ENCODE results near the gene WBP1L. TPM values are rescaled to one million over a fixed set of nuclear protein-coding genes. Genes with fewer than 3 reads are reported as not detected.

Gene WBP1L
- total and polyA plus RNA-seq, 2 of the 13 experiments (the other 11 are each of a cell fraction or from before 2014, with no cell fraction given): 8.3 to 12.3 TPM

DNA sequence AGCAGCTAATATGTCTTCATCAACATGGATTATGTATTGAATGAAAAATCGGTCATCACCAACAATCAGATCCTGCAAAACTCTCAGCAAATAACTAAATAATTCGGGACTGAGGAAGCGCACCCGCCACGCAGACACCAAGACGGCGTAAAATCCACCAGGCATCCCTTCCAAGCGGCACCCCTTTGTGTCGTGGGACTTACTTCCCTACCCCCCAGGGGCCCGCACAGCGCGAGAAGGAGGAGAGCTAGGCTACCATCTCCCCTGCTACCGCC lies 30.3 kb upstream of the WBP1L start (continued):
- TF ChIP-seq, protein P1, sequence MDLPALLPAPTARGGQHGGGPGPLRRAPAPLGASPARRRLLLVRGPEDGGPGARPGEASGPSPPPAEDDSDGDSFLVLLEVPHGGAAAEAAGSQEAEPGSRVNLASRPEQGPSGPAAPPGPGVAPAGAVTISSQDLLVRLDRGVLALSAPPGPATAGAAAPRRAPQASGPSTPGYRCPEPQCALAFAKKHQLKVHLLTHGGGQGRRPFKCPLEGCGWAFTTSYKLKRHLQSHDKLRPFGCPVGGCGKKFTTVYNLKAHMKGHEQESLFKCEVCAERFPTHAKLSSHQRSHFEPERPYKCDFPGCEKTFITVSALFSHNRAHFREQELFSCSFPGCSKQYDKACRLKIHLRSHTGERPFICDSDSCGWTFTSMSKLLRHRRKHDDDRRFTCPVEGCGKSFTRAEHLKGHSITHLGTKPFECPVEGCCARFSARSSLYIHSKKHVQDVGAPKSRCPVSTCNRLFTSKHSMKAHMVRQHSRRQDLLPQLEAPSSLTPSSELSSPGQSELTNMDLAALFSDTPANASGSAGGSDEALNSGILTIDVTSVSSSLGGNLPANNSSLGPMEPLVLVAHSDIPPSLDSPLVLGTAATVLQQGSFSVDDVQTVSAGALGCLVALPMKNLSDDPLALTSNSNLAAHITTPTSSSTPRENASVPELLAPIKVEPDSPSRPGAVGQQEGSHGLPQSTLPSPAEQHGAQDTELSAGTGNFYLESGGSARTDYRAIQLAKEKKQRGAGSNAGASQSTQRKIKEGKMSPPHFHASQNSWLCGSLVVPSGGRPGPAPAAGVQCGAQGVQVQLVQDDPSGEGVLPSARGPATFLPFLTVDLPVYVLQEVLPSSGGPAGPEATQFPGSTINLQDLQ (CRISPR knock-in tag; IDR thresholded peaks at IDR 0.05): no peak
- TF ChIP-seq ZSCAN30 (CRISPR knock-in tag; IDR thresholded peaks at IDR 0.05): 0 out of 2 replicates have a peak, but pooled peaks have one; percentile 65
- TF ChIP-seq KMT2A (CRISPR knock-in tag; IDR thresholded peaks at IDR 0.05): peak; percentile 68; the same call in 1 of the 2 replicates
- TF ChIP-seq, protein P2, sequence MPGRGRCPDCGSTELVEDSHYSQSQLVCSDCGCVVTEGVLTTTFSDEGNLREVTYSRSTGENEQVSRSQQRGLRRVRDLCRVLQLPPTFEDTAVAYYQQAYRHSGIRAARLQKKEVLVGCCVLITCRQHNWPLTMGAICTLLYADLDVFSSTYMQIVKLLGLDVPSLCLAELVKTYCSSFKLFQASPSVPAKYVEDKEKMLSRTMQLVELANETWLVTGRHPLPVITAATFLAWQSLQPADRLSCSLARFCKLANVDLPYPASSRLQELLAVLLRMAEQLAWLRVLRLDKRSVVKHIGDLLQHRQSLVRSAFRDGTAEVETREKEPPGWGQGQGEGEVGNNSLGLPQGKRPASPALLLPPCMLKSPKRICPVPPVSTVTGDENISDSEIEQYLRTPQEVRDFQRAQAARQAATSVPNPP (CRISPR knock-in tag; IDR thresholded peaks at IDR 0.05): 0 out of 2 replicates have a peak, but pooled peaks have one; percentile 39
- TF ChIP-seq SMYD3 (CRISPR knock-in tag; IDR thresholded peaks at IDR 0.05): 0 out of 2 replicates have a peak, but pooled peaks have one; percentile 43
- TF ChIP-seq, protein P3, sequence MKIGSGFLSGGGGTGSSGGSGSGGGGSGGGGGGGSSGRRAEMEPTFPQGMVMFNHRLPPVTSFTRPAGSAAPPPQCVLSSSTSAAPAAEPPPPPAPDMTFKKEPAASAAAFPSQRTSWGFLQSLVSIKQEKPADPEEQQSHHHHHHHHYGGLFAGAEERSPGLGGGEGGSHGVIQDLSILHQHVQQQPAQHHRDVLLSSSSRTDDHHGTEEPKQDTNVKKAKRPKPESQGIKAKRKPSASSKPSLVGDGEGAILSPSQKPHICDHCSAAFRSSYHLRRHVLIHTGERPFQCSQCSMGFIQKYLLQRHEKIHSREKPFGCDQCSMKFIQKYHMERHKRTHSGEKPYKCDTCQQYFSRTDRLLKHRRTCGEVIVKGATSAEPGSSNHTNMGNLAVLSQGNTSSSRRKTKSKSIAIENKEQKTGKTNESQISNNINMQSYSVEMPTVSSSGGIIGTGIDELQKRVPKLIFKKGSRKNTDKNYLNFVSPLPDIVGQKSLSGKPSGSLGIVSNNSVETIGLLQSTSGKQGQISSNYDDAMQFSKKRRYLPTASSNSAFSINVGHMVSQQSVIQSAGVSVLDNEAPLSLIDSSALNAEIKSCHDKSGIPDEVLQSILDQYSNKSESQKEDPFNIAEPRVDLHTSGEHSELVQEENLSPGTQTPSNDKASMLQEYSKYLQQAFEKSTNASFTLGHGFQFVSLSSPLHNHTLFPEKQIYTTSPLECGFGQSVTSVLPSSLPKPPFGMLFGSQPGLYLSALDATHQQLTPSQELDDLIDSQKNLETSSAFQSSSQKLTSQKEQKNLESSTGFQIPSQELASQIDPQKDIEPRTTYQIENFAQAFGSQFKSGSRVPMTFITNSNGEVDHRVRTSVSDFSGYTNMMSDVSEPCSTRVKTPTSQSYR (CRISPR knock-in tag; IDR thresholded peaks at IDR 0.05; ENCODE audit: borderline replicate concordance): peak; percentile 14; the same call in 1 of the 2 replicates
- no peak for TF ChIP-seq ZNF629 (CRISPR knock-in tag; conservative IDR thresholded peaks at IDR 0.05)
- TF ChIP-seq ZNF331 (CRISPR knock-in tag; IDR thresholded peaks at IDR 0.05): 0 out of 2 replicates have a peak, but pooled peaks have one; percentile 10
- peak; percentile 20; the same call in 1 of the 2 replicates for TF ChIP-seq KDM5A (IDR thresholded peaks at IDR 0.05; ENCODE audit: borderline replicate concordance, low read length)
- no peak for TF ChIP-seq RBM39 (IDR thresholded peaks at IDR 0.05; ENCODE audit: low read depth, low read length, poor library complexity, severe bottlenecking)
- TF ChIP-seq, protein P4, sequence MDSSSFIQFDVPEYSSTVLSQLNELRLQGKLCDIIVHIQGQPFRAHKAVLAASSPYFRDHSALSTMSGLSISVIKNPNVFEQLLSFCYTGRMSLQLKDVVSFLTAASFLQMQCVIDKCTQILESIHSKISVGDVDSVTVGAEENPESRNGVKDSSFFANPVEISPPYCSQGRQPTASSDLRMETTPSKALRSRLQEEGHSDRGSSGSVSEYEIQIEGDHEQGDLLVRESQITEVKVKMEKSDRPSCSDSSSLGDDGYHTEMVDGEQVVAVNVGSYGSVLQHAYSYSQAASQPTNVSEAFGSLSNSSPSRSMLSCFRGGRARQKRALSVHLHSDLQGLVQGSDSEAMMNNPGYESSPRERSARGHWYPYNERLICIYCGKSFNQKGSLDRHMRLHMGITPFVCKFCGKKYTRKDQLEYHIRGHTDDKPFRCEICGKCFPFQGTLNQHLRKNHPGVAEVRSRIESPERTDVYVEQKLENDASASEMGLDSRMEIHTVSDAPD (CRISPR knock-in tag; IDR thresholded peaks at IDR 0.05): 0 out of 2 replicates have a peak, but pooled peaks have one; percentile 32
- TF ChIP-seq GABPB1 (CRISPR knock-in tag; IDR thresholded peaks at IDR 0.05): no peak
- TF ChIP-seq, protein P5, sequence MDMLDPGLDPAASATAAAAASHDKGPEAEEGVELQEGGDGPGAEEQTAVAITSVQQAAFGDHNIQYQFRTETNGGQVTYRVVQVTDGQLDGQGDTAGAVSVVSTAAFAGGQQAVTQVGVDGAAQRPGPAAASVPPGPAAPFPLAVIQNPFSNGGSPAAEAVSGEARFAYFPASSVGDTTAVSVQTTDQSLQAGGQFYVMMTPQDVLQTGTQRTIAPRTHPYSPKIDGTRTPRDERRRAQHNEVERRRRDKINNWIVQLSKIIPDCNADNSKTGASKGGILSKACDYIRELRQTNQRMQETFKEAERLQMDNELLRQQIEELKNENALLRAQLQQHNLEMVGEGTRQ (IDR thresholded peaks at IDR 0.05; ENCODE audit: low read depth, low read length): no peak
- TF ChIP-seq, protein P5 (CRISPR knock-in tag; IDR thresholded peaks at IDR 0.05; ENCODE audit: borderline replicate concordance): no peak
